GM18867 (cell line): ENCODE data around the gene FAAP20.

Experiments
- ATAC-seq: cut with Tn5 transposase; IDR thresholded peaks from one replicate; pipeline ENCODE4 v1.9.1; 2021; ENCODE audit warnings: mild to moderate bottlenecking, moderate library complexity; ENCODE audit not compliant: unreplicated experiment

Gene FAAP20

GRCh38 chr1:2230781-2231531, 36.4 kb upstream of the FAAP20 start:
- no peak for ATAC-seq

GRCh38 chr1:2229911-2230731, 35.5 kb upstream of the FAAP20 start:
- no peak for ATAC-seq

GRCh38 chr1:2229037-2229864, 34.7 kb upstream of the FAAP20 start:
- ATAC-seq = no peak

- ATAC-seq = no peak
These were observed 34.1 kb upstream of the FAAP20 start for GRCh38 chr1:2228694-2229036.

- ATAC-seq = no peak
These were observed 33.6 kb upstream of the FAAP20 start, which contains the start of gene SKI for GRCh38 chr1:2228157-2228594. Gene SKI, plus strand, starts transcription at chr1:2228319. Its CDS starts 448 bp downstream, at chr1:2228767.

GRCh38 chr1:2227346-2228156, 33.0 kb upstream of the FAAP20 start:
- ATAC-seq = peak; percentile 82

GRCh38 chr1:2226525-2227345, 32.2 kb upstream of the FAAP20 start:
- peak; percentile 4 for ATAC-seq

GRCh38 chr1:2224631-2225428, 30.3 kb upstream of the FAAP20 start:
- no peak for ATAC-seq

- ATAC-seq = no peak
These were observed 29.6 kb upstream of the FAAP20 start for GRCh38 chr1:2224170-2224584.

- ATAC-seq = no peak
These were observed 26.7 kb upstream of the FAAP20 start for GRCh38 chr1:2221271-2221670.

- no peak for ATAC-seq
These were observed 22.1 kb upstream of the FAAP20 start for GRCh38 chr1:2216767-2217058.

- ATAC-seq = no peak
These were observed 21.6 kb upstream of the FAAP20 start for GRCh38 chr1:2215909-2216766.

- ATAC-seq = no peak
These were observed 20.8 kb upstream of the FAAP20 start for GRCh38 chr1:2215329-2215728.

- ATAC-seq = no peak
These were observed 20.1 kb upstream of the FAAP20 start for GRCh38 chr1:2214541-2215241.

GRCh38 chr1:2213576-2214505, 19.3 kb upstream of the FAAP20 start:
- ATAC-seq = no peak
